DMS153 treated with DMSO at 0.1 percent for 48 hours (cell line): ENCODE measurements around the gene MTNR1B.

Experiments
- DNase-seq: peaks from one replicate; lab custom pipeline; 2025; ENCODE audit not compliant: unreplicated experiment; lab: John Stamatoyannopoulos, UW

The MTNR1B gene

GRCh38 chr11:92969634-92970347 lies at the start of gene MTNR1B:
TSS of gene MTNR1B (plus strand) at chr11:92969651. CDS start at chr11:92969726, 75 bp downstream.
- DNase-seq: no peak

GRCh38 chr11:92920331-92920730 lies 49.1 kb upstream of the MTNR1B start:
- DNase-seq: no peak

DNA sequence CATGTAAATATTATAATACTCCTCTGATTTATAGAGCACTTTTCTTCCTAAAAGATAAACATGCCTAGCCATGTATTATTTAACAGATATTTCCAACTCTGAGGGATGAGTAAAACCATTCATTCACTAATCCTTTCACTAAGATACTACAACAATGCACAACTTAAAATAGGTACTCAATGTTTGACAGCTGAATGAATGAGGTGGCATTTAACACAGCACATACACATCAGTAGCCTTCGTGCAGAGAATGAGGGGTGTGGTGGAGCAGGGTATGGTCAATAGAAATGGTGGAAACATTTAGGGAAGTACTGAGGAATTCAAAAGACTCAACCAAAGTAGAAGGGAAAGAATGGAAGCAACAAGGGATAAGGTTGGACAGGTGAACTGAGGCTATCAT lies 46.7 kb upstream of the MTNR1B start:
- no peak for DNase-seq

DNA sequence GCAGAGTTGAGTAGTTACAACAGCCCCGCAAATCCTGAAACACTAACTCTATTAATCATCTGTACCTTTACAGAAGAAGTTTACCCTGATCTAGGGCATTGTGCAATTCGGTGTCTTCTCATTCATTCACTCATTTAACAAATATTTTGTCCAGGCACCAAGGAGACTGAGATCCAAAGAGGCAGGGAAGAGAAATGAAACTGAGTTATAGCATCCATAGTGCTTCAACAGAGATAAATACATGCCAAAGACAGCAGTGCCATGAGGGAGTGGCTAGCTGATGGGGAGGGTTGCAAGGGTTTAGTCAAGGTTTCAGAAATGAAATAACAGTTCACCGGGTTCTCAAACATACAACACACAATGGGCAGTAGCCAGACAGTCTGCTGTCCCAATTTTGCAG lies 40.2 kb upstream of the MTNR1B start:
- DNase-seq: no peak

GRCh38 chr11:92929653-92930052 lies 39.8 kb upstream of the MTNR1B start:
- no peak for DNase-seq

DNA sequence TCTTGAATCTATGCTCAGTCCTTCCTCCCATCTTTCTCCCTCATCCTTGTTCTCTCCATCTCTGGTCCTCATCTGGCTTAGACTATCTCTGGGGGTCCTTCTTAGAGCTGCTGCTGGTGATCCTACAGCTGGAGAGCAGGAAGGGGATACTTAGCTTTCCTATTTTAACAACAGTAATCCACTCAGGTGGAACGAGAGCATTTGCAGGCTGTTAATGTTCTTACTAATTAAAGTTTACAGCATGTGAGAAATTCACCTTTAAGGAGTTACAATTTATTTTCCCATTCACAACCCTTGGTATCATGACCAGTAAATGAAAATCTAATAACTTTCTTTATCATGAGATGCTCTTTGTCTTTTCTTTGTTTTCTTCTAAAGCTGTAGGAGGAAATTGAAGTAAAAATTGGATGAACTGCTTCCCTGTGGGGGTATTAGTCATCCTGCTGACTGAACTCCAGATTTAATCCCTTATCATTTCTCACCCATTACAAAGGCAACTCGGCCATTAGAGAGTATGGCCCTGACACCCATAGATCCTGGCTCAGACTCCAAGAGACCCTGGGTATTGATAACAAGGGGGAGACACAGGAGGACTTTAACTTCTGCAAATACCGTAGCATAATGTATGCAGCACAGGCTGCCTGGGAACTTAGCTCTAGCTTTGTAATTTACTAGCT lies 37.6 kb upstream of the MTNR1B start:
- DNase-seq: no peak

DNA sequence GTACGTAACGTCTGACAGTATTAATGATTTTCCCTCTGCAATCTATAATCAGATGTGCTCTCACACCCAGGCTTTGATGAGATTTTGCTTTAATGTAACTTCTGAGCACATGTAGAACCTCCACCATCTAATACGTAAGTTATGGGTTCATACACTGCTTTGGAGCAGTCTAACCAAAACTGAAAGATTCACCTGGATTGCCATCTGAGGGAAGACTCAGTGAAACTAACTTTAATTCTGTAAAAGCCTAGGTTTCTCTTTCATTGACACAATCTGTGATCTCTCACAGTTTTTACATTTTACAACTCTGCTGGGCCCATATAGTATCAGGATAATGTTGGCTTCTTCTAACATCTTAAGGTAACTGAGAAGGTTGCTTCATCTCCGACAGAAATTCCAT lies 30.1 kb upstream of the MTNR1B start:
- no peak for DNase-seq

DNA sequence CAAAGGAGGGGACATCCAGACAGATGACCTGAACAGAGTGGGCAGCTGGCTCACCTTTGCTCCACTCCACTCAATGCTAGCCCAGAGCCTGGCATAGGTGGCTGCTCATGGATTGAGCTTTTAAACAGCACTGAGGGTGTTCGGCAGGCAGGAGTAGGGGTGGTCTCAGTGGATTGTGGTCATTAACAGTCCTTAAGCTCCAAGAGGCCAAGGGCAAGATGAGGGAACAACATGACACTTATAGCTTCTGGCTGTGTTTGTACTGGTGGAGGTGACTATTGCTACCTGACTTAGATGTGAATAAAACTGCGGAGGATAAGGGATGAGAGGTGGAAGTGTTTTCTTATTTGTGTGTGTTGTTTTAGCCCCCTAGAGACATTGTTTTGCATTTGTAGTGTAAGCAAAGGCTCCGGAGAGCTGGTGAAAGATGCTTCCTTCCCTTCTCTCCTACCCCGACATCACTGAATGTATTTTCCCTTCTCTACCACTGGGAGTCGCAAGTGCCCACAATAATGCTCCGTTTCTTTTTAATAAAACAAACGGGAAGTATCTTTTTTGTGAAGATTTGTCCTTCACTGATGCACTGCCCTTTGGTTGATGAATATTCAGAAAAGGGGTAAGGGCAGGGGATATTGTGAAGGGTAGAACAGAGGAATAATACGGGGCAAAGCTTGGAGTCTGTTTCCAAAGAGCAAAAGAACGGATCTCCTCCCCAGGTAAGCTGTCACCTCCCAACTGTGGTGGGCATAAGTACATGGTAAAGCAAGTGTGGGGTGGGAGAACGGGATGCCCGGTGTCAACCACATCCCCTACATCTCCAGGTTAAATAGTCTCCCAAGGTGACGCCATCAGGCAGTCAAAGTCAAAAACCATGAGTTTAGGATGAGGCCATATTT lies 27.5 kb upstream of the MTNR1B start:
- no peak for DNase-seq

GRCh38 chr11:92946707-92947106 lies 22.7 kb upstream of the MTNR1B start:
- no peak for DNase-seq

GRCh38 chr11:92948116-92948515 lies 21.3 kb upstream of the MTNR1B start:
- no peak for DNase-seq

DNA sequence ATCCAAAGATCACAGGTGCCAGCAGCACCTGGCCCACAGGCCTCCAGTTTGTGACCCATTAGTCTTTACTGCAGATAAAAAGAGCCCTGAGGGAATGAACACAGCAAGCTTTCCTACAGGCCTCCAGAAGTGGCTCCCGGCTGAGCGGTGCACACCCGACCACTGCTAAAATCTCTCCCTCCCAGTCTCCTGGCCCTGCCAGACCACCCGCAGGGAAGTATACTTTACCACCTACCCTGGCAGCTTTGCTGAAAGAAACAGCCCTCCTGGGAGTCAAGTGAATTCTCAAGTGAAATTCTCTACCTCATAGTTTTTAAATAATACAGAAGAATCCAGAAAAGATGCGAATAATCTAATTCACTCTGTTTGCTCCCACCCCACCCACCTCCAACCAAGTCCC lies 15.4 kb upstream of the MTNR1B start:
- DNase-seq: no peak

- DNase-seq: no peak
Measured at GRCh38 chr11:92955860-92956259, 13.6 kb upstream of the MTNR1B start.

- no peak for DNase-seq
Measured at GRCh38 chr11:92960886-92961285, 8.6 kb upstream of the MTNR1B start.

- DNase-seq: no peak
Measured at GRCh38 chr11:92962446-92962845, 7.0 kb upstream of the MTNR1B start.

- no peak for DNase-seq
Measured at GRCh38 chr11:92964471-92964870, 5.0 kb upstream of the MTNR1B start.

GRCh38 chr11:92965196-92965595 lies 4.3 kb upstream of the MTNR1B start:
- DNase-seq: no peak

DNA sequence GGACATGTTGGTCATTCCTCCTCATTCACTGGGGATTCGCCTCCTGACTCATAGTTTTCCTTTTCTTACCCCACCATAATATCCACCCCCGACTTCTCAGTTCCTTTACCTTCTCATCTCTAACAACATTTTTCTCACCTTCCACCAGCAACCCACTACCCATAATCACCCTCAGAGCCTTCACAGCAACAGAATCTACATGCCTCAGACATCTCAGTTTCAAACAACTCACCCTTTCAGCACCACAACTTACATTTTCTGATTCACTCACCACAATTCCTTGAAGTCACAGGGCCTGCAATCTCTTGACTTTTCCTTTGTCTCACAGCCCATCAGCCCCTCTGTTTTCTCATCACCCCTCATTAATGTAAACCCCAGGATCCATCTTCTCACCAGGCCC lies 2.3 kb upstream of the MTNR1B start:
- DNase-seq: no peak

DNA sequence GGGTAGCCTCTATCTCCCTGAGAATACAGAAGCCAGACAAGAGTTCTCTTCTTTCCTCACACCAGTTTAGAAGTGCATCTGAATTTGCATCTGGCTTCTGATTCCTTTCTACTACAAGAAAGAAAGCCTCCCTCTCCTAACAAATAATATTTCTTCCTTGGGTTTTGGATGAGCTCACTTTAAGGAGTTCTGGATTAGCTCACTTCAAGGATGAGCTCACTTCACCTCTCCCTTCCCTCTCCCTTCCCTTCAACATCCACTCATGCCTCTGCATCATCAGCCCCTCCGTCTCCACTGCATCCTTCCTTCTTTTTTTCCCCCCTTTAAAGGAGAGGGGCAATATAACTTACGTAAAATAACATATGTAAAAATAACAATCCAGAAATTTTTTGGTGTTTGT lies 1.6 kb upstream of the MTNR1B start:
- DNase-seq: no peak

DNA sequence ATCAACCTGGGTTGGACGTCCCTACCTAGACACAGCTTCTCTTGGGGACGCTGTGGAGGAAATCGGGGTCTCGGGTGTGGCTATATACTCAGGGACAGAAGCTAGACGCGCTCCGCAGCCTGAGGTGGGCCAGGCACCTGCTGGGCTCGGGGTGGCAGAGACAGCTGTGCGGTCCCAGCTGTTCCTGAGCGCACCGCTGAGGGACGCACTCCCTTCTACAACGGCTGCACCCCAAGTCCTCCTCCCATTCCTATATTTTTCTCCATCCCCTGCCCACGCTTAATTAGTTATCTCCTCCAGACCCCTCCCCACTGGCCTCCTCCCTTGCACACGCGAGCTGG lies 188 bp upstream of the MTNR1B start:
- no peak for DNase-seq

DNA sequence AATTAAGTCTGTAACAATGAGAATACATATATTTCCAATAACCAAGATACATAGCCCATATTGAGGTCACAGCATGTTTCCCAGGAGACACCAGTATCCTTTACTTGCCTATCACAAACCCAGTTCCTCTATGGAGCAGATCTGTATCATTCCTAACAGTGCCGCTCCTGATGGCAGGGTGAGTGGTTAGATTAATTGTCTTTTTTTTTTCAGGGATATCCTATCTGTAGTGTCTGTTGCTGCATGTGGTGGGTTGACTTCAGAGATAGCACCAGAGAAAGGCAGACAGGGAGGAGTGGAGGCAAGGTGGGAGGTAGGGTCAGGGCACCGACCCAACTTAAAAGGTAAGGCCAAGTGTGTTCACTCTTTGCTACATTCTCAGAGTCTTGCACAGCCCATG lies 2.8 kb downstream of the MTNR1B start:
- DNase-seq: no peak

- no peak for DNase-seq
Measured at GRCh38 chr11:92975285-92975684, 5.8 kb downstream of the MTNR1B start.

- no peak for DNase-seq
Measured at GRCh38 chr11:92976681-92977080, 7.2 kb downstream of the MTNR1B start.
